ENCODE data around the gene PHF14.

DNA sequence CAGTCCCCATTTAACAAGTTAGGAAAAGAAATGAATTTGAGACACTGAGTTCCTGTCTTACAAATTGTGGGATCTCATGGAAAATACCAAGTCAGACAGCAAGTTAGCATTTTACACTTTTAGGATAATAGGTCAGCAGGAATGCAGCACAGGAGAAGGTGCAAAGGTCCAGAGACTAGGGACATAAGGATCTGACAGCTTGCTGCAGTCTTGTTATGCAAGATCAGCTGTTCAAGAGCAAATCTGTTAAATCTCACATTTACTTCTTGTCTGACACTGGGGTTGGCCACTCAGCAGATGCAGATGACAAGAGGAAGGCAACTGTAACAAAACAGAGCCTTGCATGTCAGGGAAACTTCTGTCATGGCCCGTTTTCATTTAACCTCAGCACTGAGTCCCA, 239.6 kb downstream of the PHF14 start:
- TF ChIP-seq ZNF565 (CRISPR knock-in tag; conservative IDR thresholded peaks at IDR 0.05; ENCODE audit: low read depth): no peak
- TF ChIP-seq ZNF8 (CRISPR knock-in tag; IDR thresholded peaks at IDR 0.05): no peak
- TF ChIP-seq, protein P1, sequence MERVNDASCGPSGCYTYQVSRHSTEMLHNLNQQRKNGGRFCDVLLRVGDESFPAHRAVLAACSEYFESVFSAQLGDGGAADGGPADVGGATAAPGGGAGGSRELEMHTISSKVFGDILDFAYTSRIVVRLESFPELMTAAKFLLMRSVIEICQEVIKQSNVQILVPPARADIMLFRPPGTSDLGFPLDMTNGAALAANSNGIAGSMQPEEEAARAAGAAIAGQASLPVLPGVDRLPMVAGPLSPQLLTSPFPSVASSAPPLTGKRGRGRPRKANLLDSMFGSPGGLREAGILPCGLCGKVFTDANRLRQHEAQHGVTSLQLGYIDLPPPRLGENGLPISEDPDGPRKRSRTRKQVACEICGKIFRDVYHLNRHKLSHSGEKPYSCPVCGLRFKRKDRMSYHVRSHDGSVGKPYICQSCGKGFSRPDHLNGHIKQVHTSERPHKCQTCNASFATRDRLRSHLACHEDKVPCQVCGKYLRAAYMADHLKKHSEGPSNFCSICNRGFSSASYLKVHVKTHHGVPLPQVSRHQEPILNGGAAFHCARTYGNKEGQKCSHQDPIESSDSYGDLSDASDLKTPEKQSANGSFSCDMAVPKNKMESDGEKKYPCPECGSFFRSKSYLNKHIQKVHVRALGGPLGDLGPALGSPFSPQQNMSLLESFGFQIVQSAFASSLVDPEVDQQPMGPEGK (CRISPR knock-in tag; IDR thresholded peaks at IDR 0.05; ENCODE audit: borderline replicate concordance): no peak
- TF ChIP-seq ESRRG (CRISPR knock-in tag; IDR thresholded peaks at IDR 0.05): no peak
- no peak for TF ChIP-seq ZFP30 (CRISPR knock-in tag; IDR thresholded peaks at IDR 0.05)
- no peak for TF ChIP-seq TOX (CRISPR knock-in tag; IDR thresholded peaks at IDR 0.05; ENCODE audit: borderline replicate concordance)
- TF ChIP-seq OSR1 (CRISPR knock-in tag; IDR thresholded peaks at IDR 0.05): no peak
- no peak for TF ChIP-seq CSDC2 (CRISPR knock-in tag; IDR thresholded peaks at IDR 0.05)
